Lower leg skin (tissue), 3 donors: Measurements from ENCODE around the gene REXO1.

Experiments
- CTCF ChIP-seq, 3 donors: fragments of 450-650 bp; IDR thresholded peaks; one replicate each; pipeline ENCODE4 v1.5.1; 2016; ENCODE audit warnings: antibody characterized with exemption in 3 of 3, mild to moderate bottlenecking in 3 of 3, moderate library complexity in 2 of 3
- POLR2A ChIP-seq, 2 donors: fragments of 450-650 bp; IDR thresholded peaks; one replicate each; pipeline ENCODE4 v1.6.1; 2016 to 2017; ENCODE audit warnings: antibody characterized with exemption in 2 of 2, mild to moderate bottlenecking in 1 of 2, moderate library complexity in 1 of 2

GRCh38 chr19:1865172-1866010 lies 17.1 kb upstream of the REXO1 start:
- TF ChIP-seq CTCF (IDR thresholded peaks at IDR 0.05) (no peak), POLR2A (IDR thresholded peaks at IDR 0.05) (no peak)
